ENCODE data around the gene C1QTNF8. TPM values are rescaled to one million over a fixed set of nuclear protein-coding genes. Genes with fewer than 3 reads are reported as not detected.

C1QTNF8 gene
- total and polyA plus RNA-seq, 2 of the 8 experiments (the other 6 are each of a cell fraction or from before 2014, with no cell fraction given): not detected

- no peak for DNase-seq (ENCODE audit: low read depth in 1 of 2, low spot score in 2 of 2)
- Histone ChIP-seq H3K4me3 (ENCODE audit: extremely low read depth in 1 of 4, insufficient read depth in 2 of 4, low read depth in 3 of 4, low read length in 4 of 4) (no peak overlapping the region), H3K4me1 (replicated peaks in 1 of 4; ENCODE audit: control insufficient read depth in 3 of 4, insufficient read depth in 4 of 4, low read length in 3 of 4) (peaks cover 0 to 1% (median 0%) of the 10 kb centered on the region in 4 experiments; a peak in 4 of 7 replicates), H3K18ac (ENCODE audit: extremely low read depth, low read length) (no peak overlapping the region), H3K14ac (ENCODE audit: insufficient read length) (no peak overlapping the region), H3K4me2 (ENCODE audit: insufficient read depth in 1 of 2, low read depth in 2 of 2, low read length in 2 of 2) (no peak overlapping the region), H3K79me2 (ENCODE audit: control insufficient read depth in 1 of 2, insufficient read depth in 2 of 2, low read length in 2 of 2) (no peaks in the 10 kb centered on the region), H3K23me2 (ENCODE audit: low read depth, low read length) (no peaks in the 10 kb centered on the region), H2BK15ac (ENCODE audit: low read length) (no peak overlapping the region), H3K23ac (ENCODE audit: insufficient read length) (no peak overlapping the region), H2AFZ (ENCODE audit: low read length) (no peak overlapping the region), H3K9me3 (ENCODE audit: insufficient read depth in 2 of 2, low read depth in 1 of 2, low read length in 1 of 2) (0 out of 4 replicates have a peak, but pooled peaks cover 0 to under 1% of the 10 kb centered on the region in 2 experiments), H3K79me1 (ENCODE audit: low read depth, low read length) (no peaks in the 10 kb centered on the region), H2AK5ac (ENCODE audit: low read depth, low read length) (no peak overlapping the region), H3K27ac (ENCODE audit: low read depth, low read length) (no peak overlapping the region), H2BK5ac (ENCODE audit: low read depth, low read length) (no peak overlapping the region), H4K5ac (ENCODE audit: insufficient read length, low read depth, low read length) (no peak overlapping the region), H2BK12ac (ENCODE audit: low read depth, low read length) (no peak overlapping the region), H2BK20ac (ENCODE audit: low read length) (no peak overlapping the region), H3K4ac (replicated peaks; ENCODE audit: insufficient read length, low read depth, low read length) (no peak overlapping the region), H3K9ac (replicated peaks in 1 of 4; ENCODE audit: extremely low read depth in 1 of 4, low read depth in 3 of 4, low read length in 3 of 4) (no peak overlapping the region), H4K8ac (ENCODE audit: extremely low read depth, insufficient read depth, low read length) (no peak overlapping the region), H3K56ac (replicated peaks; ENCODE audit: insufficient read length, low read depth, low read length) (no peak overlapping the region), H4K91ac (replicated peaks; ENCODE audit: insufficient read length, low read length) (no peak overlapping the region), H4K20me1 (replicated peaks in 1 of 2; ENCODE audit: control insufficient read depth in 1 of 2, insufficient read depth in 2 of 2, low read length in 2 of 2) (no peaks in the 10 kb centered on the region), H2BK120ac (replicated peaks; ENCODE audit: low read depth, low read length) (no peak overlapping the region), H3K36me3 (ENCODE audit: control insufficient read depth in 2 of 4, insufficient read depth in 4 of 4, low read length in 3 of 4) (no peaks in the 10 kb centered on the region), H3K27me3 (replicated peaks in 1 of 4; ENCODE audit: control insufficient read depth in 3 of 4, extremely low read depth in 1 of 4, insufficient read depth in 3 of 4, low read length in 3 of 4) (no peaks in the 10 kb centered on the region)
- no peak for FAIRE-seq
- ChIA-PET CTCF (ENCODE audit: partially characterized antibody) (interaction anchor here (0.6 to 1.0 kb wide), 2 partner anchors 156 to 258 kb away, joined by 3 read pairs; no protein-coding TSS in a partner anchor), POLR2A (ENCODE audit: partially characterized antibody) (no interaction called here)
- WGBS, 2 experiments (ENCODE audit: extremely low coverage in 1 of 2, insufficient coverage in 1 of 2, insufficient read length in 1 of 2, insufficient replicate concordance in 2 of 2, low coverage in 1 of 2, low lambda C conversion rate in 2 of 2, missing lambda C conversion rate in 1 of 2): 76% methylated on average over 13 of the region's 21 CpGs; no CpG with 5 or more reads in 1 of the 2 experiments
- TF ChIP-seq, protein P1, sequence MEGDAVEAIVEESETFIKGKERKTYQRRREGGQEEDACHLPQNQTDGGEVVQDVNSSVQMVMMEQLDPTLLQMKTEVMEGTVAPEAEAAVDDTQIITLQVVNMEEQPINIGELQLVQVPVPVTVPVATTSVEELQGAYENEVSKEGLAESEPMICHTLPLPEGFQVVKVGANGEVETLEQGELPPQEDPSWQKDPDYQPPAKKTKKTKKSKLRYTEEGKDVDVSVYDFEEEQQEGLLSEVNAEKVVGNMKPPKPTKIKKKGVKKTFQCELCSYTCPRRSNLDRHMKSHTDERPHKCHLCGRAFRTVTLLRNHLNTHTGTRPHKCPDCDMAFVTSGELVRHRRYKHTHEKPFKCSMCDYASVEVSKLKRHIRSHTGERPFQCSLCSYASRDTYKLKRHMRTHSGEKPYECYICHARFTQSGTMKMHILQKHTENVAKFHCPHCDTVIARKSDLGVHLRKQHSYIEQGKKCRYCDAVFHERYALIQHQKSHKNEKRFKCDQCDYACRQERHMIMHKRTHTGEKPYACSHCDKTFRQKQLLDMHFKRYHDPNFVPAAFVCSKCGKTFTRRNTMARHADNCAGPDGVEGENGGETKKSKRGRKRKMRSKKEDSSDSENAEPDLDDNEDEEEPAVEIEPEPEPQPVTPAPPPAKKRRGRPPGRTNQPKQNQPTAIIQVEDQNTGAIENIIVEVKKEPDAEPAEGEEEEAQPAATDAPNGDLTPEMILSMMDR (IDR thresholded peaks at IDR 0.05; ENCODE audit: control extremely low read depth in 1 of 3, insufficient read depth in 1 of 3, low read depth in 1 of 3, low read length in 3 of 3): no peak
- no peak for TF ChIP-seq HDAC6 (IDR thresholded peaks at IDR 0.05; ENCODE audit: low read depth, low read length)
- TF ChIP-seq RAD21 (IDR thresholded peaks at IDR 0.05 in 1 of 2, conservative IDR thresholded peaks at IDR 0.05 in 1 of 2; ENCODE audit: low read depth in 2 of 2, low read length in 2 of 2): no peak
- no peak for TF ChIP-seq FOSL1 (IDR thresholded peaks at IDR 0.05; ENCODE audit: insufficient read depth, low read depth, low read length)
- TF ChIP-seq POU5F1 (IDR thresholded peaks at IDR 0.05; ENCODE audit: low read depth, low read length): no peak
- no peak for TF ChIP-seq TCF12 (IDR thresholded peaks at IDR 0.05; ENCODE audit: low read depth, low read length)
- TF ChIP-seq SAP30 (IDR thresholded peaks at IDR 0.05; ENCODE audit: insufficient read depth, insufficient replicate concordance, low read length): no peak
- TF ChIP-seq JUN (IDR thresholded peaks at IDR 0.05; ENCODE audit: low read depth, low read length): no peak
These were observed 42.2 kb downstream of the C1QTNF8 start for GRCh38 chr16:1053700-1054368.

All from H1 (cell line).